Fibroblast of the conjunctiva (primary cell): Measurements from ENCODE around the gene PTPRN2.
"Not testable (repeated sequence)": the region's sequence is repeated elsewhere in the genome, so short reads cannot be mapped to it uniquely, and the experiment has no call there.

Experiments
- DNase-seq: peaks from one replicate; pipeline ENCODE4 v3.0.0-alpha.2; 2010; ENCODE audit warnings: low read depth

PTPRN2 gene

GRCh38 chr7:157726764-157727163 lies 860.9 kb downstream of the PTPRN2 start:
- DNase-seq, result no peak

- not testable (repeated sequence) for DNase-seq
Measured at GRCh38 chr7:157725312-157725711, 862.3 kb downstream of the PTPRN2 start.

- DNase-seq, result no peak
Measured at GRCh38 chr7:157723205-157723604, 864.4 kb downstream of the PTPRN2 start.

- DNase-seq, result no peak
Measured at GRCh38 chr7:157722137-157723060, 865.2 kb downstream of the PTPRN2 start.

- no peak for DNase-seq
Measured at GRCh38 chr7:157721468-157722136, 866.0 kb downstream of the PTPRN2 start.

GRCh38 chr7:157719705-157720655 lies 867.6 kb downstream of the PTPRN2 start:
- no peak for DNase-seq

- no peak for DNase-seq
Measured at GRCh38 chr7:157719008-157719682, 868.5 kb downstream of the PTPRN2 start.

GRCh38 chr7:157718303-157719007 lies 869.2 kb downstream of the PTPRN2 start:
- DNase-seq, result no peak

- DNase-seq, result no peak
Measured at GRCh38 chr7:157717211-157718174, 870.1 kb downstream of the PTPRN2 start.

- DNase-seq, result no peak
Measured at GRCh38 chr7:157715938-157716280, 871.7 kb downstream of the PTPRN2 start.

- no peak for DNase-seq
Measured at GRCh38 chr7:157715071-157715937, 872.3 kb downstream of the PTPRN2 start.

- DNase-seq, result no peak
Measured at GRCh38 chr7:157714166-157715070, 873.2 kb downstream of the PTPRN2 start.

GRCh38 chr7:157713591-157713990 lies 874.0 kb downstream of the PTPRN2 start:
- DNase-seq, result no peak

- no peak for DNase-seq
Measured at GRCh38 chr7:157712666-157713235, 874.9 kb downstream of the PTPRN2 start.

- DNase-seq, result no peak
Measured at GRCh38 chr7:157711353-157711888, 876.2 kb downstream of the PTPRN2 start.

GRCh38 chr7:157710396-157710795 lies 877.2 kb downstream of the PTPRN2 start:
- DNase-seq, result no peak
